Psoas muscle (tissue), 8 donors: Measurements from ENCODE around the gene C10orf71. TPM values are rescaled to one million over a fixed set of nuclear protein-coding genes. Genes with fewer than 3 reads are reported as not detected.

Experiments used
- ATAC-seq, 4 donors: fragments of 200-7000 bp; cut with Tn5 transposase; one replicate each; pipeline ENCODE4 v1.9.1; 2020; ENCODE audit warnings: moderate library complexity in 3 of 4, mild to moderate bottlenecking in 2 of 4
- DNase-seq, 2 donors: peaks; one replicate each; pipeline ENCODE4 v3.0.0-alpha.2; 2020
- H3K27ac ChIP-seq: fragments of 200-600 bp; one replicate; pipeline ENCODE4 v1.8.0; 2022
- H3K27me3 ChIP-seq, 3 donors: fragments of 200-600 bp in 1 of 3; one replicate each; pipeline versions ENCODE4 v1.6.1 to v1.8.0; 2013 to 2022; ENCODE audit warnings: low read length in 2 of 3, mild to moderate bottlenecking in 2 of 3, moderate library complexity in 1 of 3; ENCODE audit not compliant: insufficient read depth in 3 of 3
- H3K36me3 ChIP-seq, 2 donors: fragments of 200-600 bp in 1 of 2; one replicate each; pipeline versions ENCODE4 v1.6.1 to v1.8.0; 2013 to 2022; ENCODE audit warnings: low read depth in 1 of 2, mild to moderate bottlenecking in 1 of 2, moderate library complexity in 1 of 2; ENCODE audit not compliant: insufficient read depth in 1 of 2
- H3K4me1 ChIP-seq: fragments of 200-600 bp; one replicate; pipeline ENCODE4 v1.8.0; 2022
- H3K4me3 ChIP-seq: fragments of 200-600 bp; one replicate; pipeline ENCODE4 v1.8.0; 2022; ENCODE audit warnings: mild to moderate bottlenecking
- H3K9me3 ChIP-seq: fragments of 200-600 bp; one replicate; pipeline ENCODE4 v1.8.0; 2022
- CTCF ChIP-seq: fragments of 200-600 bp; IDR thresholded peaks from one replicate; pipeline ENCODE4 v1.8.0; 2022; ENCODE audit warnings: antibody characterized with exemption
- WGBS, 3 donors: extraction: QIAGEN DNeasy Blood & Tissue Kit; methylation state at CpG; one replicate each; pipeline versions ENCODE4 v1.1.6 to v1.1.7; 2013; 5-methylcytosine and 5-hydroxymethylcytosine counted together
- intact Hi-C, 2 donors: fragments of 100-400 bp; cut with DNase I; formaldehyde crosslinking; loops; one replicate each; pipeline versions ENCODE4 v1.11.0 to v1.14.2; 2022
- polyA plus RNA-seq, 3 donors: library from polyadenylated mRNA; stranded (reverse); fragments of 200-250 nt; gene quantifications; one replicate each; pipeline ENCODE4 v1.2.3, GENCODE V29; 2013
- total RNA-seq, 4 donors: library from RNA; stranded (reverse); fragmentation: NEBNext Ultra II Directional in 2 of 4; extraction: Animal tissue kit (Norgen Biotek cat#: 25700) in 2 of 4; gene quantifications; one replicate each; pipeline versions ENCODE4 v1.2.1 to v1.2.4, GENCODE V29; 2021 to 2023
- donor health status: healthy with polysubstance abuse.
- donor health status: DM: no; HTN: no; CAD: no; lungs with moderate emphysema.
- donor health status: Bipolar disorder and iron deficiency.
- donor health status: healthy.
- donor health status: DM: yes; HTN: yes; CAD: no.
- donor health status: DM: no; HTN: no; CAD: no.
- donor health status: DM: no; HTN: no; CAD: no.
- donor health status: DM: yes; HTN: yes; CAD: no.

Gene C10orf71
- total and polyA plus RNA-seq, 7 donors: 4.2 to 356 (median 83.8) TPM

- intact Hi-C loops: no loop called here
- ATAC-seq: no peak
- DNase-seq: no peak
- no peaks in the 10 kb centered on the region for H3K9me3 ChIP-seq
- peaks cover 12% of the 10 kb centered on the region for H3K4me1 ChIP-seq
- no peak overlapping the region for H3K27ac ChIP-seq
- TF ChIP-seq CTCF: no peak
- peaks cover 0 to 67% of the 10 kb centered on the region in 2 donors for H3K36me3 ChIP-seq
- H3K4me3 ChIP-seq: no peak overlapping the region
- H3K27me3 ChIP-seq: no peaks in the 10 kb centered on the region
- 82 to 89% (median 86%) methylated on average over 20 of the region's 20 CpGs for WGBS, 3 donors
Observed at GRCh38 chr10:49325131-49325915, 26.4 kb downstream of the C10orf71 start.

GRCh38 chr10:49325916-49326783 lies 27.2 kb downstream of the C10orf71 start:
- no peaks in the 10 kb centered on the region for H3K27me3 ChIP-seq
- peaks cover 12% of the 10 kb centered on the region for H3K4me1 ChIP-seq
- H3K27ac ChIP-seq: no peak overlapping the region
- intact Hi-C loops: no loop called here
- DNase-seq: no peak
- 91 to 95% (median 93%) methylated on average over 48 of the region's 48 CpGs for WGBS, 3 donors
- TF ChIP-seq CTCF: no peak
- peaks cover 0 to 59% of the 10 kb centered on the region in 2 donors for H3K36me3 ChIP-seq
- H3K4me3 ChIP-seq: no peak overlapping the region
- H3K9me3 ChIP-seq: no peaks in the 10 kb centered on the region
- no peak for ATAC-seq

- Histone ChIP-seq H3K4me3 (no peak overlapping the region), H3K4me1 (peaks cover 12% of the 10 kb centered on the region), H3K36me3 (peaks cover 0 to 48% of the 10 kb centered on the region in 2 donors), H3K27ac (no peak overlapping the region), H3K27me3 (no peaks in the 10 kb centered on the region), H3K9me3 (no peaks in the 10 kb centered on the region)
- no peak for ATAC-seq
- TF ChIP-seq CTCF: no peak
- DNase-seq: no peak
- 74 to 85% (median 83%) methylated on average over 8 of the region's 8 CpGs for WGBS, 3 donors
- intact Hi-C loops: no loop called here
Observed at GRCh38 chr10:49327036-49327813, 28.3 kb downstream of the C10orf71 start.

DNA sequence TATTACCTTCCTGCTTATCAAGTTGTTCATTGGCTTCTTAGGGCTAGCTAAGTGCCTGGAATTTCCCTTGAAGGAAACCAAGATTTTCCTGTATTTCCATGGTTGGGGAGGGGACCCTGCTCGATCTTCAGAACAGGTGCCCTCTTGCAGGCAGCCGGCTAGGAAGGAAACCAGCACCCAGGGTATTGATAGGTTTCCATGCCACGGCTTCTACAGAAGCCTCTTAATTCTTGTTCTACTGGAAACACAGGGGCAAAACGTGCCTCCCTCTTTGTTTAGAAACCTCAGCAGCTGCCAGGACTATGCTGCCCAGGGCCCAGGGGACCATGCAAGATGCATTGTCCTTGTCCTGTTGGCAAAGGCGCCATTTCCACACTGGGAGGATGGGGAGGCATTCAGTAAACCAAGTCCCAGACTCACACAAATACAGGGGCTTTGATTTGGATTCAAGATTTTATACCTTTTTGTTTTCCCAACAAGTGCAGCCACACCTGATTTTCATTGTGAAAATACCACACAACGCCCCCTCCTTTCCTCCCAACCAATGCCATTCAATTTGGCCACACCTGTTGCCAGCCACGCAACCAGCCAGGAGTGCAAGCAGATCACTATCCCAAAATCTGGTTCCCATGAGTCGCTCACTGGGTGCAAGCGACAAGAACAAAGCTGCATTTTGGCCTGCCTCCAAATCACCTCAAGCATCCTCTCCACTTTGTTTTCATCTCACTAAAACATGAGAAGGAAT lies 29.6 kb downstream of the C10orf71 start:
- no peak overlapping the region for H3K4me3 ChIP-seq
- H3K27me3 ChIP-seq: no peaks in the 10 kb centered on the region
- no peaks in the 10 kb centered on the region for H3K9me3 ChIP-seq
- DNase-seq (no peak), ATAC-seq (no peak)
- H3K27ac ChIP-seq: no peak overlapping the region
- no peak for TF ChIP-seq CTCF
- intact Hi-C loops: no loop called here
- peaks cover 0 to 35% of the 10 kb centered on the region in 2 donors for H3K36me3 ChIP-seq
- 51 to 56% (median 54%) methylated on average over 9 of the region's 9 CpGs for WGBS, 3 donors
- no peaks in the 10 kb centered on the region for H3K4me1 ChIP-seq
